SK-N-MC (cell line): Measurements from ENCODE around the gene AK2.

Experiments
- EZH2 ChIP-seq: fragments of 200-600 bp; sonication (generic); IDR thresholded peaks from one replicate; pipeline ENCODE4 v1.6.1; 2017; ENCODE audit warnings: antibody characterized with exemption
- FOXP2 ChIP-seq: optimal IDR thresholded peaks from 2 replicates; pipeline ENCODE3; 2011; ENCODE audit warnings: mild to moderate bottlenecking, moderate library complexity; ENCODE audit not compliant: insufficient read depth; ENCODE audit errors: extremely low read length, control extremely low read depth
- POLR2AphosphoS5 ChIP-seq: IDR thresholded peaks from 2 replicates; pipeline ENCODE4 v1.6.1; 2012; ENCODE audit warnings: mild to moderate bottlenecking, low read depth, low read length, borderline replicate concordance

DNA sequence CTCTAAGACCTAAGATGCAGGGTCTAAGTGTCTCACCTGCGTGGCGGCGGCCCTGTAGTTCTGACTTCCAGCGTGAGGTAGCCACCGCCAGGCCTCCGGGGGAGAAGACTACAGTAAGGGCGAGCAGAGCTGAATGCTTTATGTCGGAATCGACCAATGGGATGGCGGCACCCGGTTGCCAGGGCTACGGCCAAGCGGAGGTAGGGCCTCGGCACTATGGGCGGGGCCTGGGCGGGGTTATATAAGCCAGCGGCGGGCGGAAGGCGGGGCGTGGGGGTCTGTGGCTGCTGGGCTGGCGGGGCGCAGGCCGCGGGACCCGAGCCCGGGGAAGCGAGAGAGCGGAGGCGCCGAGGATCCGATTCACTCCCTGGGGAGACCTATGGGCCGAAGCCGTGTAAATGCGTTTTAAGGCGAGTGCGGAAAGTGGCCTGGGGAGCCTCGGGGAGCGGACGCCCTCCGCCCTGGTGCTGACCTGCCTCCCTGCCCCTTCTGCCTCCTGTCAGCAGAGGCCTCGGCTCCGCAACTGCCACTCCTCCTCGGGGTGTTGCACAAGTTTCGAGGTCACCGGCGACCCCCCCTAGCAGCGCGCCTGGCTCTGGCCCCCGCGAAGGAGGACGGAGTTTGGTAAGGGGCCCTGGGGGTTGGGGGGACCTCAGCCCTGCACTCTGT lies 44.3 kb upstream of the AK2 start, which contains the start of gene AZIN2:
- peak; percentile 62; the same call in 1 of the 2 replicates for TF ChIP-seq POLR2AphosphoS5
- no peak for TF ChIP-seq EZH2
- TF ChIP-seq FOXP2, result no peak
